Adrenal gland (tissue), 5 donors: ENCODE results near the gene KIF2A.

Experiments
- POLR2A ChIP-seq, 2 donors: fragments of 450-650 bp; IDR thresholded peaks; one replicate each; pipeline ENCODE4 v1.6.1; 2017; ENCODE audit warnings: antibody characterized with exemption in 2 of 2, mild to moderate bottlenecking in 2 of 2, moderate library complexity in 1 of 2
- TF ChIP-seq, protein P1 (sequence below), 6 experiments: fragments of 450-650 bp in 4 of 6; fragments of 200-600 bp in 2 of 6; sonication (generic) in 1 of 6; IDR thresholded peaks; 1 replicate in 5 of 6; 2 replicates in 1 of 6; pipeline versions ENCODE4 v1.5.1 to v1.8.0; 2016 to 2021; ENCODE audit warnings: antibody characterized with exemption in 6 of 6, mild to moderate bottlenecking in 2 of 6, moderate library complexity in 1 of 6
- donor health status: DM: no; HTN: no; CAD: no.

DNA sequence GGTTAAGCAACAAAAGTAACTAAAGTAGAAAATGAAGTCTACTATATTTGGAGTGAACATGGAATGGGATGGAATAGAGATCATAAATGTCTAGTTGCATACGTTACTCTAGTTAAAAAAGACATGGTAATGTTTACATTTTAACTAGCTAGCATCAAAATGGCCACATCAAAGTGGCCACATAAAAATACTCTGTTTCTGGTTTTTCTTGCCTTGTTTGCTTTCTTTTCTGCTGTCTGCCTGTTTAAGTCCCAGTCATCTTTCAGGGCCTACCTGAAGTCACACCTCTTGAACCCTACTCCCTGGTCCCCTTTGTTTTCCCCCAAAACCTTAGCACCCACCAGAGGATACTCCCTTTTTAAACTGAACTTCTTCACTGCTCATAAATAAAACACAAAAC, 6.4 kb upstream of the KIF2A start:
- TF ChIP-seq, protein P1, sequence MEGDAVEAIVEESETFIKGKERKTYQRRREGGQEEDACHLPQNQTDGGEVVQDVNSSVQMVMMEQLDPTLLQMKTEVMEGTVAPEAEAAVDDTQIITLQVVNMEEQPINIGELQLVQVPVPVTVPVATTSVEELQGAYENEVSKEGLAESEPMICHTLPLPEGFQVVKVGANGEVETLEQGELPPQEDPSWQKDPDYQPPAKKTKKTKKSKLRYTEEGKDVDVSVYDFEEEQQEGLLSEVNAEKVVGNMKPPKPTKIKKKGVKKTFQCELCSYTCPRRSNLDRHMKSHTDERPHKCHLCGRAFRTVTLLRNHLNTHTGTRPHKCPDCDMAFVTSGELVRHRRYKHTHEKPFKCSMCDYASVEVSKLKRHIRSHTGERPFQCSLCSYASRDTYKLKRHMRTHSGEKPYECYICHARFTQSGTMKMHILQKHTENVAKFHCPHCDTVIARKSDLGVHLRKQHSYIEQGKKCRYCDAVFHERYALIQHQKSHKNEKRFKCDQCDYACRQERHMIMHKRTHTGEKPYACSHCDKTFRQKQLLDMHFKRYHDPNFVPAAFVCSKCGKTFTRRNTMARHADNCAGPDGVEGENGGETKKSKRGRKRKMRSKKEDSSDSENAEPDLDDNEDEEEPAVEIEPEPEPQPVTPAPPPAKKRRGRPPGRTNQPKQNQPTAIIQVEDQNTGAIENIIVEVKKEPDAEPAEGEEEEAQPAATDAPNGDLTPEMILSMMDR (IDR thresholded peaks at IDR 0.05): no peak
- TF ChIP-seq POLR2A (IDR thresholded peaks at IDR 0.05): no peak
